CD4-positive, alpha-beta T cell treated with Interleukin-15 for 4 hours (primary cell): ENCODE results near the gene ZFP1.

Source experiments
- DNase-seq: peaks from one replicate; pipeline ENCODE4 v3.0.0-alpha.2; 2020; ENCODE audit warnings: low spot score

Gene ZFP1

GRCh38 chr16:75160386-75160785 lies 12.1 kb downstream of the ZFP1 start:
- no peak for DNase-seq

GRCh38 chr16:75169899-75170405 lies 21.6 kb downstream of the ZFP1 start:
- no peak for DNase-seq

GRCh38 chr16:75172578-75172977 lies 24.3 kb downstream of the ZFP1 start:
- DNase-seq, result no peak

- DNase-seq, result no peak
Observed at GRCh38 chr16:75175074-75175473, 26.8 kb downstream of the ZFP1 start.

GRCh38 chr16:75176926-75177325 lies 28.6 kb downstream of the ZFP1 start:
- no peak for DNase-seq

GRCh38 chr16:75179208-75179607 lies 30.9 kb downstream of the ZFP1 start:
- DNase-seq, result no peak

GRCh38 chr16:75181630-75182029 lies 33.3 kb downstream of the ZFP1 start:
- DNase-seq, result no peak

GRCh38 chr16:75188832-75189477 lies 40.6 kb downstream of the ZFP1 start:
- DNase-seq, result no peak

- DNase-seq, result no peak
Observed at GRCh38 chr16:75189638-75190245, 41.4 kb downstream of the ZFP1 start.

GRCh38 chr16:75192606-75193264 lies 44.4 kb downstream of the ZFP1 start:
- no peak for DNase-seq

GRCh38 chr16:75193265-75193650 lies 44.9 kb downstream of the ZFP1 start:
- DNase-seq, result no peak

- DNase-seq, result no peak
Observed at GRCh38 chr16:75193730-75194444, 45.6 kb downstream of the ZFP1 start.

GRCh38 chr16:75195811-75196790 lies 47.8 kb downstream of the ZFP1 start:
- no peak for DNase-seq

- DNase-seq, result no peak
Observed at GRCh38 chr16:75196836-75197235, 48.5 kb downstream of the ZFP1 start.

- DNase-seq, result no peak
Observed at GRCh38 chr16:75197522-75198134, 49.3 kb downstream of the ZFP1 start.

GRCh38 chr16:75198135-75198600 lies 49.8 kb downstream of the ZFP1 start:
- DNase-seq, result no peak

GRCh38 chr16:75202069-75202590 lies 53.8 kb downstream of the ZFP1 start:
- DNase-seq, result no peak

GRCh38 chr16:75203096-75203495 lies 54.8 kb downstream of the ZFP1 start:
- no peak for DNase-seq

- no peak for DNase-seq
Observed at GRCh38 chr16:75203667-75204409, 55.5 kb downstream of the ZFP1 start.

- no peak for DNase-seq
Observed at GRCh38 chr16:75204410-75204758, 56.1 kb downstream of the ZFP1 start.
